Thyroid gland (tissue), 4 donors: ENCODE data around the gene PIP4K2A.

Source experiments
- POLR2A ChIP-seq, 2 donors: fragments of 450-650 bp; IDR thresholded peaks; one replicate each; pipeline ENCODE4 v1.6.1; 2017; ENCODE audit warnings: antibody characterized with exemption in 2 of 2, mild to moderate bottlenecking in 2 of 2, moderate library complexity in 1 of 2
- TF ChIP-seq, protein P1 (sequence below), 6 experiments: fragments of 200-600 bp in 3 of 6; fragments of 450-650 bp in 3 of 6; sonication (generic) in 3 of 6; IDR thresholded peaks; one replicate each; pipeline ENCODE4 v1.5.1; 2016 to 2019; ENCODE audit warnings: antibody characterized with exemption in 6 of 6, mild to moderate bottlenecking in 2 of 6, inconsistent platforms in 1 of 6, moderate library complexity in 1 of 6

DNA sequence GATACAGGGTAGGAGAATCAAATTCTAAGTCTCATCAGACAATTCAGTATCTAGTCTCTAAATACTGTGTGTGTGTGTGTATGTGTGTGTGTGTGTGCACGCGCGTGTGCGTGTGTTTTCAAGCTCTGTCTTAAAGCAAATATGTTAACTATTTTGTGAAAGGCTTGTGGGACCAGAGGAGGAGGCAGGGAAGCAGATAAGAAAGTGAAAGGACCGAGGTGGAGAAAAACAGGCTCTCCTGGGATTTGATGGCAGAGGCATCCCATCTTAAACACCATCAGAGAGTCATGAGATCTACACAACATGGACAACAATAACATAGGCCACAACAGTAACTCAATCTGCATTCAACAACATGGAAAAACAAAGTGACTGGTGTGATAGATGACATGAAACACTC lies 67.1 kb downstream of the PIP4K2A start:
- TF ChIP-seq, protein P1, sequence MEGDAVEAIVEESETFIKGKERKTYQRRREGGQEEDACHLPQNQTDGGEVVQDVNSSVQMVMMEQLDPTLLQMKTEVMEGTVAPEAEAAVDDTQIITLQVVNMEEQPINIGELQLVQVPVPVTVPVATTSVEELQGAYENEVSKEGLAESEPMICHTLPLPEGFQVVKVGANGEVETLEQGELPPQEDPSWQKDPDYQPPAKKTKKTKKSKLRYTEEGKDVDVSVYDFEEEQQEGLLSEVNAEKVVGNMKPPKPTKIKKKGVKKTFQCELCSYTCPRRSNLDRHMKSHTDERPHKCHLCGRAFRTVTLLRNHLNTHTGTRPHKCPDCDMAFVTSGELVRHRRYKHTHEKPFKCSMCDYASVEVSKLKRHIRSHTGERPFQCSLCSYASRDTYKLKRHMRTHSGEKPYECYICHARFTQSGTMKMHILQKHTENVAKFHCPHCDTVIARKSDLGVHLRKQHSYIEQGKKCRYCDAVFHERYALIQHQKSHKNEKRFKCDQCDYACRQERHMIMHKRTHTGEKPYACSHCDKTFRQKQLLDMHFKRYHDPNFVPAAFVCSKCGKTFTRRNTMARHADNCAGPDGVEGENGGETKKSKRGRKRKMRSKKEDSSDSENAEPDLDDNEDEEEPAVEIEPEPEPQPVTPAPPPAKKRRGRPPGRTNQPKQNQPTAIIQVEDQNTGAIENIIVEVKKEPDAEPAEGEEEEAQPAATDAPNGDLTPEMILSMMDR (IDR thresholded peaks at IDR 0.05): no peak
- TF ChIP-seq POLR2A (IDR thresholded peaks at IDR 0.05): no peak
